Calu3 (cell line): ENCODE data around the gene UNK. TPM values are rescaled to one million over a fixed set of nuclear protein-coding genes. Genes with fewer than 3 reads are reported as not detected.

ENCODE experiments used
- BruUV-seq: library from RNA; stranded (reverse); fragments of 400-500 nt; replicated peaks from 2 replicates; lab custom pipeline; 2021; lab: Mats Ljungman, UMichigan
- CTCF ChIA-PET: fragments of 300-600 bp; sonication (Branson Sonifier 250); formaldehyde crosslinking; loops from one replicate; lab custom pipeline; 2022; ENCODE audit warnings: antibody characterized with exemption; lab: Charles Lee
- DNase-seq: peaks from one replicate; pipeline ENCODE4 v3.0.0; 2022
- H3K27ac Mint-ChIP-seq: one replicate; pipeline ENCODE4 v1.8.0; 2022; ENCODE audit warnings: mixed read lengths; ENCODE audit not compliant: unreplicated experiment
- H3K27me3 Mint-ChIP-seq: one replicate; pipeline ENCODE4 v1.8.0; 2022; ENCODE audit warnings: mixed read lengths; ENCODE audit not compliant: unreplicated experiment
- H3K36me3 Mint-ChIP-seq: one replicate; pipeline ENCODE4 v1.8.0; 2022; ENCODE audit warnings: mild to moderate bottlenecking, moderate library complexity, mixed read lengths; ENCODE audit not compliant: insufficient read depth, unreplicated experiment
- H3K4me1 Mint-ChIP-seq: one replicate; pipeline ENCODE4 v1.8.0; 2022; ENCODE audit warnings: mild to moderate bottlenecking, low read depth, mixed read lengths; ENCODE audit not compliant: unreplicated experiment
- H3K4me3 Mint-ChIP-seq: one replicate; pipeline ENCODE4 v1.8.0; 2022; ENCODE audit warnings: mild to moderate bottlenecking, low read depth, moderate library complexity, mixed read lengths; ENCODE audit not compliant: unreplicated experiment
- H3K9me3 Mint-ChIP-seq: one replicate; pipeline ENCODE4 v1.8.0; 2022; ENCODE audit warnings: low read depth, mixed read lengths; ENCODE audit not compliant: unreplicated experiment
- CTCF ChIP-seq: fragments of 200-600 bp; IDR thresholded peaks from one replicate; pipeline ENCODE4 v1.8.0; 2022; ENCODE audit warnings: antibody characterized with exemption; ENCODE audit not compliant: unreplicated experiment
- intact Hi-C: fragments of 100-400 bp; cut with micrococcal nuclease; formaldehyde crosslinking; loops from one replicate; pipeline ENCODE4 v1.10.0; 2022; ENCODE audit not compliant: unreplicated experiment
- total RNA-seq: library from RNA; stranded (reverse); gene quantifications from 2 replicates; pipeline ENCODE4 v1.2.3, GENCODE V29; 2022

The UNK gene
- total RNA-seq, 1 experiment from 2014 or later, result 26.0 TPM

GRCh38 chr17:75740631-75741077, 44.0 kb upstream of the UNK start:
- TF ChIP-seq CTCF, result no peak
- CTCF ChIA-PET, result interaction anchor here (0.7 kb wide), 1 partner anchor 19 kb away, joined by 3 read pairs; the partner anchor contains the start of gene ITGB4
- no TSS peak for BruUV-seq
- DNase-seq, result no peak
- Mint-ChIP-seq H3K4me3 (no peak overlapping the region), H3K36me3 (peaks cover 80% of the 10 kb centered on the region), H3K27ac (no peak overlapping the region), H3K27me3 (no peaks in the 10 kb centered on the region), H3K4me1 (no peaks in the 10 kb centered on the region), H3K9me3 (no peaks in the 10 kb centered on the region)
- intact Hi-C loops, result no loop called here

DNA sequence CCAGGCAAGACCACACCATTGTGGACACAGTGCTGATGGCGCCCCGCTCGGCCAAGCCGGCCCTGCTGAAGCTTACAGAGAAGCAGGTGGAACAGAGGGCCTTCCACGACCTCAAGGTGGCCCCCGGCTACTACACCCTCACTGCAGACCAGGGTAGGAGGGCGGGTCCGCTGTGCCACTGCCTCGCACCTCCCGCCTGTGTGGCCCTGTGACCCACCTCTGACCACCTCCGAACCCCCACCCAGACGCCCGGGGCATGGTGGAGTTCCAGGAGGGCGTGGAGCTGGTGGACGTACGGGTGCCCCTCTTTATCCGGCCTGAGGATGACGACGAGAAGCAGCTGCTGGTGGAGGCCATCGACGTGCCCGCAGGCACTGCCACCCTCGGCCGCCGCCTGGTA, 42.3 kb upstream of the UNK start:
- no peaks in the 10 kb centered on the region for H3K9me3 Mint-ChIP-seq
- intact Hi-C loops, result no loop called here
- H3K4me1 Mint-ChIP-seq, result no peaks in the 10 kb centered on the region
- H3K27ac Mint-ChIP-seq, result no peak overlapping the region
- DNase-seq, result no peak
- no peak overlapping the region for H3K4me3 Mint-ChIP-seq
- H3K36me3 Mint-ChIP-seq, result peaks cover 63% of the 10 kb centered on the region
- H3K27me3 Mint-ChIP-seq, result no peaks in the 10 kb centered on the region
- no TSS peak for BruUV-seq
- CTCF ChIA-PET, result no interaction called here
- no peak for TF ChIP-seq CTCF

DNA sequence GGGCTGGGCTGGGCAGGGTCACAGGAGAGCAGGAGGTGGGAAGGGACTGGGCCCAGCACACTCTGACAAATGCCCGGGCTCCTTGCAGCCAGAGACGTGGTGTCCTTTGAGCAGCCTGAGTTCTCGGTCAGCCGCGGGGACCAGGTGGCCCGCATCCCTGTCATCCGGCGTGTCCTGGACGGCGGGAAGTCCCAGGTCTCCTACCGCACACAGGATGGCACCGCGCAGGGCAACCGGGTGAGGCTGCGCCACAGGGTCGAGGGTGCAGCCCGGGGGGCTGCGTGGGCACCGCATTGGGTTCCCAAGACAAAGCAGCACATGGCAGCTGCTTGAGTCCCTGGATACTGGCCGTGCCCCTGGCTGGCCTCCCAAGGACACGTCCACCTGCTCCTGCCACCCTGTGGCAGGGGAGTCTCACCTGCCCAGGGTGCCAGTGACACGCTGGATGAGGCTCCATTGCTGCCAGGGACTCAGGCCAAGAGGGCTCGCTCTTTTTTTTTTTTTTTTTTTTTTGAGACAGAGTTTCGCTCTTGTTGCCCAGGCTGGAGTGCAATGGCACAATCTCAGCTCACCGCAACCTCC, 40.9 kb upstream of the UNK start:
- no peak overlapping the region for H3K27ac Mint-ChIP-seq
- intact Hi-C loops, result no loop called here
- H3K4me3 Mint-ChIP-seq, result no peak overlapping the region
- H3K9me3 Mint-ChIP-seq, result no peaks in the 10 kb centered on the region
- no peak for TF ChIP-seq CTCF
- H3K4me1 Mint-ChIP-seq, result no peaks in the 10 kb centered on the region
- peaks cover 64% of the 10 kb centered on the region for H3K36me3 Mint-ChIP-seq
- no peaks in the 10 kb centered on the region for H3K27me3 Mint-ChIP-seq
- BruUV-seq, result no TSS peak
- CTCF ChIA-PET, result interaction anchor here (0.7 kb wide), 2 partner anchors 11 to 23 kb away, joined by 3 to 4 read pairs; no protein-coding TSS in a partner anchor
- no peak for DNase-seq

GRCh38 chr17:75748706-75749105, 35.9 kb upstream of the UNK start:
- Mint-ChIP-seq H3K27me3 (no peaks in the 10 kb centered on the region), H3K27ac (no peak overlapping the region), H3K4me1 (no peaks in the 10 kb centered on the region), H3K36me3 (peaks cover 56% of the 10 kb centered on the region), H3K9me3 (no peaks in the 10 kb centered on the region), H3K4me3 (no peak overlapping the region)
- CTCF ChIA-PET, result interaction anchor here (0.6 to 2.0 kb wide), 7 partner anchors 27 to 131 kb away, joined by 3 to 17 read pairs (median 9); partner anchors contain the start of genes ITGB4 and SMIM5
- intact Hi-C loops, result no loop called here
- BruUV-seq, result no TSS peak
- TF ChIP-seq CTCF, result no peak
- DNase-seq, result no peak
